Measurements from ENCODE around the gene TMPRSS15.
"Not testable (repeated sequence)": the region's sequence is repeated elsewhere in the genome, so short reads cannot be mapped to it uniquely, and the experiment has no call there.

GRCh38 chr21:18382934-18383619, 20.5 kb downstream of the TMPRSS15 start:
- TF ChIP-seq POLR2A (IDR thresholded peaks at IDR 0.05); CTCF (IDR thresholded peaks at IDR 0.05 in 4 of 5, conservative IDR thresholded peaks at IDR 0.05 in 1 of 5): not testable (repeated sequence)

Measured in gastrocnemius medialis (tissue), 4 donors.